SK-N-MC (cell line): Measurements from ENCODE around the gene SLC35F2.

ENCODE experiments used
- EZH2 ChIP-seq: fragments of 200-600 bp; sonication (generic); IDR thresholded peaks from one replicate; pipeline ENCODE4 v1.6.1; 2017; ENCODE audit warnings: antibody characterized with exemption
- FOXP2 ChIP-seq: optimal IDR thresholded peaks from 2 replicates; pipeline ENCODE3; 2011; ENCODE audit warnings: mild to moderate bottlenecking, moderate library complexity; ENCODE audit not compliant: insufficient read depth; ENCODE audit errors: extremely low read length, control extremely low read depth
- POLR2AphosphoS5 ChIP-seq: IDR thresholded peaks from 2 replicates; pipeline ENCODE4 v1.6.1; 2012; ENCODE audit warnings: mild to moderate bottlenecking, low read depth, low read length, borderline replicate concordance

DNA sequence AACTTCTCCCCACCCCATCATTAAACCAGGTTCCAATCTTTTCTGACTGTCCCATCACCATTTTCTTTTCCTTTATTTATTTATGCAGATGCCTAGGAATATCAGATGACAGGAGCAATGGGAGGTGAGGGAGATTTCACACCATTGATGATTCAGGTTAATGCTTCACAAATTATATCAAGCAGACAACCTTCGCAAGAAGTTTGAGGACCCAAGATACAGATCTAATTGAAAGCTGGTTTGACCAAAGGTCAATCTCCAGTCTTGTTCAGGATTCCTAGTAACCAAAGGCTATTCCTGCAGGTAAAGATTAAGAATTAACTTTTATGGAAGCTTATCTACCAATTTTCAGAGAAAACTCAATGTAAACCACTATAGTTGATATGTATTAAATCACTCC is 54.4 kb downstream of the SLC35F2 start:
- TF ChIP-seq POLR2AphosphoS5 (no peak), EZH2 (no peak), FOXP2 (no peak)
